ENCODE data around the gene S1PR2.
"Not testable (repeated sequence)": the region's sequence is repeated elsewhere in the genome, so short reads cannot be mapped to it uniquely, and the experiment has no call there.

Gene S1PR2

DNA sequence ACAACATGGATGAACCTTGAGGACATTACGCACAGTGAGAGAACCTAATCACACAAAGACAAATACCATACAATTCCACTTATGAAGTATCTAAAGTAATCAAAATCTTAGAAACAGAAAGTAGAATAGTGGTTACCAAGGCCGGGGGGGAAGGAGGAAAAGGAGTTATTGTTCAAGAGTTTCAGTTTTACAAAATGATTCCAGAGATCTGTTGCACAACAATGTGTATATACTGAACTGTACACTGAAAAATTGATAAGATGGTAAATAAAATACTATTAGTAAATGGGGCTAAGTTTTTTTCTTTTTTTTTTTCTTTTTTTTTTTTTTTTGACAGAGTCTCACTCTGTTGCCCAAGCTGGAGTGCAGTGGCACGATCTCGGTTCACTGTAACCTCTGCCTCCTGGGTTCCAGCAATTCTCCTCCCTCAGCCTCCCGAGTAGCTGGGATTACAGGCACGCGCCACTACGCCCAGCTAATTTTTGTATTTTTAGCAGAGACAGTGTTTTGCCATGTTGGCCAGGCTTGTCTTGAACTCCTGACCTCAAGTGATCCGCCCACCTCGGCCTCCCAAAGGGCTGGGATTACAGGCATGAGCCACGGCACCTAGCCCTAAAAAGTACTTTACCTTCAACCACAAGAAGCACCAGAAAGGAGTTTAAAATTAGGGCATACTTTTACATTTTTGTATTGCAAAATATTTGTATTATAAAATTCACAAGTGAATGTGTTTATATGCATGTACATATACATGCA, 32.1 kb downstream of the S1PR2 start:
- H3K36me3 ChIP-seq (ENCODE audit: insufficient read depth, low read length); H3K27ac ChIP-seq (ENCODE audit: low read depth, low read length); H3K9ac ChIP-seq (ENCODE audit: low read length); H3K27me3 ChIP-seq (ENCODE audit: control insufficient read depth in 1 of 2, insufficient read depth in 2 of 2, low read length in 2 of 2); H3K9me3 ChIP-seq (ENCODE audit: low read length); H3K4me3 ChIP-seq (ENCODE audit: low read depth in 1 of 2, low read length in 2 of 2); H3K4me1 ChIP-seq (ENCODE audit: insufficient read depth, low read length): not testable (repeated sequence)

DNA sequence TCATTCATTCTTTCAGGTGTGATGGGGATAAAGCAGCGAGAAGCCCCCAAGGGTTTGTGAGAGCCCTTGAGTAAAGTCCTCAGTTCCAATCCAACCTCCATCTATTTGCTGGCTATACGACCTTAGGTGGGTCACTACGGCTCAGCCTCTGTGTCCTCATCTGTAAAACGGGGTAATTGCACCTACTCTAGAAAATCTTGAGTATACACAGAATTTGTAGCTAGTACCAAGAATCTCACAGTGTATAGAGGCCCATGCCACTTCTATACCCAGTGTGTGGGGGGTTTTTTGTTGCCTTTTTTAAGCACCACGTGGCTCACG, 36.0 kb downstream of the S1PR2 start:
- Histone ChIP-seq H3K27me3 (ENCODE audit: control insufficient read depth in 1 of 2, insufficient read depth in 2 of 2, low read length in 2 of 2) (no peaks in the 10 kb centered on the region), H3K9ac (ENCODE audit: low read length) (no peak overlapping the region), H3K9me3 (ENCODE audit: low read length) (no peaks in the 10 kb centered on the region), H3K27ac (ENCODE audit: low read depth, low read length) (no peak overlapping the region), H3K4me1 (ENCODE audit: insufficient read depth, low read length) (peaks cover 13% of the 10 kb centered on the region), H3K36me3 (ENCODE audit: insufficient read depth, low read length) (no peaks in the 10 kb centered on the region), H3K4me3 (ENCODE audit: low read depth in 1 of 2, low read length in 2 of 2) (peak overlapping the region; percentile 88 to 91)

DNA sequence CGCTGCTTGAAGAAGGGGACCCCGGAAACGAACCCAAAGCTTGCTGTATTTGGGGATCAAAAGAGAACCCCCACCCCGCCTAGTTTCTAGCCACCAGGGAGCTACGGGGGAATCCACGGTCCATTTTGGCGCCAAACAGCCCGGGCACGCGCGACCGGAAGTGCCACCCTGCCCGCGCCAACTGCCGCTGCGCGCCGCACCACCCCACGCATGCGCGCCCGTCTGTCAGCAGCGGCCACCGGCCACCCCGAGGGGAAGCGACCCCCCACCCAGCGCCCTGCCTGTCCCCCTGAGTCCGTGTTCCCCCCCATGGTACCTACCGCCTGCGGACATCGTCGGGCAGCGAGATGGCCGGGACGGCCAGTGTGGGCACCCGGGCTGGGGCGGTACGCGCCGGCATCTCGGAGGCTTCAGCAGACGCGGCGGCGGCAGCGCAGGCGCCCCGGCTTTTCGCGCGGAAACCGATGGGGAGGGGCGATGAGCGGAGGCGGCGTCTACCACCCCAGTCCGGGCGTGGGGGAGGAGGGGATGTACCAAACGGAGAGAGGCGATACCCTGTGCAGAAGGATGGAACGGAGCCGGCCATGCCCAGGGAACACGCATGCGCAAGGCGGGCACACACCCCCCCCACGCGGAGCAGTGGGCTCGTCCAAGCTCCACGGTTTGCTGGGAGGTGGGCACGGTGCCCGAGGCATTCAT, 36.5 kb downstream of the S1PR2 start, which contains the start of gene DNMT1:
TSS of gene DNMT1 (minus strand) at position 454 of the 699 bp plus-strand sequence. CDS start at position 400, 54 bp downstream.
- peaks cover 13% of the 10 kb centered on the region for H3K4me1 ChIP-seq (ENCODE audit: insufficient read depth, low read length)
- peak within 1 kb of the TSS; percentile 88 to 91 for H3K4me3 ChIP-seq (ENCODE audit: low read depth in 1 of 2, low read length in 2 of 2)
- H3K27me3 ChIP-seq (ENCODE audit: control insufficient read depth in 1 of 2, insufficient read depth in 2 of 2, low read length in 2 of 2) = no peaks in the 10 kb centered on the region
- H3K27ac ChIP-seq (ENCODE audit: low read depth, low read length) = peak within 1 kb of the TSS; percentile 92
- no peaks in the 10 kb centered on the region for H3K9me3 ChIP-seq (ENCODE audit: low read length)
- peak within 1 kb of the TSS; percentile 15 for H3K9ac ChIP-seq (ENCODE audit: low read length)
- H3K36me3 ChIP-seq (ENCODE audit: insufficient read depth, low read length) = no peaks in the 10 kb centered on the region

DNA sequence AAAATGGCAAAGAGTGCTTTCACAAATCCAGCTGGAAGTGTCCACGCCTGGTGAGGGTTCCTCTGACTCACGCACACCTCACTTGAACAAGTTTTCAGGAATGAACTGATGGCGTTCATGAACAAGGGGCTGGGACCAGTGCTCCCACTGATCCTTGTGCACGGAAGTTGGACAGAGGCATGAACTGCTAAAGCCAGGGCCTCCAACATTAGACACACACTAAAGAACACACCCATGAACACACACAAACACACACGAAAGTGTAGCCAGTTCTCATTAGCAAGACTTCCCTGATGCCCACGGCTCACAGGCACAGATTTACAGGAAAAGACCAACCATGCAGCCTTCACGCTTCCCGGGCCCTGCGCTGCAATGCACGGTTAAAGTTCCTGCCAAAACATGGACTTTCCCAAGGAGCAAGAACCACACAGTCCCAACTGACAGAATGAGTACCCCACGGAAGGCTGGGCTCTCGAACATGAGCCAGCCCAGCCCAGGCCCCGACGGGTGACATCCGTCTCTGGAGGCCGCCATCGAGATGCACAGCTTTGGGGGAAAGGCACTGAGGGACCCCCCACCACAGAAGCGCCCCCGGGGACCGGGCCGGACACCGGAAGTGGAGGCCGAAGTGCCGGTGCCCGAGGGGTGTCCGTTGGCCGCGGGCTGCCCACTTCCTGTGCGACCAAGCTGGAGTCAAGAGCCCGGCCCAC, 37.2 kb downstream of the S1PR2 start:
- Histone ChIP-seq H3K4me1 (ENCODE audit: insufficient read depth, low read length) (peaks cover 13% of the 10 kb centered on the region), H3K27me3 (ENCODE audit: control insufficient read depth in 1 of 2, insufficient read depth in 2 of 2, low read length in 2 of 2) (no peaks in the 10 kb centered on the region), H3K9ac (ENCODE audit: low read length) (peak overlapping the region; percentile 15), H3K9me3 (ENCODE audit: low read length) (no peaks in the 10 kb centered on the region), H3K36me3 (ENCODE audit: insufficient read depth, low read length) (no peaks in the 10 kb centered on the region), H3K4me3 (ENCODE audit: low read depth in 1 of 2, low read length in 2 of 2) (peak overlapping the region; percentile 88 to 91), H3K27ac (ENCODE audit: low read depth, low read length) (peak overlapping the region; percentile 92)

DNA sequence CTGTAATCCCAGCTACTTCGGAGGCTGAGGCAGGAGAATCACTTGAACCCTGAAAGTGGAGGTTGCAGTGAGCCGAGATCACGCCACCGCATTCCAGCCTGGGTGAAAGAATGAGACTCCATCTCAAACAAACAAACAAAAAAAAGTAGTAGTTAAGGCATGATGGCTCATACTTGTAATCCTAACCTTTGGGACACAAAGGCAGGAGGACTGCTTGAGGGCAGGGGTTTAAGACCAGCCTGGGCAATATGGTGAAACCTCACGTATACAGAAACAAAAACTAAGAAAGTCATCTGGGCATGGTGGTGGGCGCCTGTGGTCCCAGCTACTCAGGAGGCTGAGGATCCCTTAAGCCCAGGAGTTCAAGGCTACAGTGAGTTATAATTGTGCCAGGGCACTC, 38.2 kb downstream of the S1PR2 start:
- no peaks in the 10 kb centered on the region for H3K9me3 ChIP-seq (ENCODE audit: low read length)
- no peak overlapping the region for H3K4me3 ChIP-seq (ENCODE audit: low read depth in 1 of 2, low read length in 2 of 2)
- H3K27ac ChIP-seq (ENCODE audit: low read depth, low read length) = no peak overlapping the region
- no peaks in the 10 kb centered on the region for H3K27me3 ChIP-seq (ENCODE audit: control insufficient read depth in 1 of 2, insufficient read depth in 2 of 2, low read length in 2 of 2)
- H3K36me3 ChIP-seq (ENCODE audit: insufficient read depth, low read length) = no peaks in the 10 kb centered on the region
- no peak overlapping the region for H3K9ac ChIP-seq (ENCODE audit: low read length)
- peaks cover 13% of the 10 kb centered on the region for H3K4me1 ChIP-seq (ENCODE audit: insufficient read depth, low read length)

DNA sequence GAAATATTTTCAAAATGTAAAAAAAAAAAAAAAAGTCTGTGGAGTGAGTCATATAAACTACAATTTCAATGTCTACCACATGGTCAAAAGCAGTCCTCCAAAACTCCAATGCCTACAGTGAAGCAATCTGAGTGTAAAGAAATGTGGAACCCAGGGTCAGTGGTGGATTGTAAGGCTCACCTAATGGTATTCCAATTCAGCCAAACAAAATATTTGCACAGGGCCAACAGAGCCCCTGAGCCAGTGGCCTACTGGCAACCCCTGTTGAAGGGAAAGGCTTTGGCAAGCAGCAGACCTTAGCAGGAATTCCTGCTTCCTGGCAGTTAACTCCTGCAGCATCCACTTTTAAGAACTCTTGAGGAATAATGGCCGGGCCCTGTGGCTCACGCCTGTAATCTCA, 39.8 kb downstream of the S1PR2 start:
- H3K27me3 ChIP-seq (ENCODE audit: control insufficient read depth in 1 of 2, insufficient read depth in 2 of 2, low read length in 2 of 2) = no peaks in the 10 kb centered on the region
- no peak overlapping the region for H3K9ac ChIP-seq (ENCODE audit: low read length)
- H3K9me3 ChIP-seq (ENCODE audit: low read length) = no peaks in the 10 kb centered on the region
- H3K27ac ChIP-seq (ENCODE audit: low read depth, low read length) = no peak overlapping the region
- H3K4me3 ChIP-seq (ENCODE audit: low read depth in 1 of 2, low read length in 2 of 2) = no peak overlapping the region
- peaks cover 2% of the 10 kb centered on the region for H3K36me3 ChIP-seq (ENCODE audit: insufficient read depth, low read length)
- peaks cover 13% of the 10 kb centered on the region for H3K4me1 ChIP-seq (ENCODE audit: insufficient read depth, low read length)

DNA sequence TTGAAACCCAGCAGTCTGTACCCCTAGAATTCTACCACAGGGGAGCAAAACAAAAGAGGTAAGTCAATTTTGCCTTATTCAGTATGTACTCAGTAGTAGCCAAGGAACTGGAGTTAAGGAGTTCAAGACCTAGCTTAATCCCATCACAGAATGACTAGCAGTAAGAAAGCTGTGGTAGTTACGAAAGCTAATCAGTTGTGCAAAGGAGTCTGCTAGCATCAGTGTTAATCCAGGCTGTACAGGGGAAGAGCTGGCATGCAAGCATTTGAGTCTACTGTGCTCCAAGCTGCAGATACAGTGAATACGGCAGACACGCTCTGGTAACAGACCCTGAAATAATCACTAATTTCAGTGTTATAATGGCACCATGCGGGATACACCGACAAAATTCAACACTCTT, 41.1 kb downstream of the S1PR2 start:
- no peak overlapping the region for H3K4me3 ChIP-seq (ENCODE audit: low read depth in 1 of 2, low read length in 2 of 2)
- peaks cover 9% of the 10 kb centered on the region for H3K4me1 ChIP-seq (ENCODE audit: insufficient read depth, low read length)
- no peak overlapping the region for H3K27ac ChIP-seq (ENCODE audit: low read depth, low read length)
- no peak overlapping the region for H3K9ac ChIP-seq (ENCODE audit: low read length)
- no peaks in the 10 kb centered on the region for H3K9me3 ChIP-seq (ENCODE audit: low read length)
- peaks cover 8% of the 10 kb centered on the region for H3K36me3 ChIP-seq (ENCODE audit: insufficient read depth, low read length)
- H3K27me3 ChIP-seq (ENCODE audit: control insufficient read depth in 1 of 2, insufficient read depth in 2 of 2, low read length in 2 of 2) = no peaks in the 10 kb centered on the region

DNA sequence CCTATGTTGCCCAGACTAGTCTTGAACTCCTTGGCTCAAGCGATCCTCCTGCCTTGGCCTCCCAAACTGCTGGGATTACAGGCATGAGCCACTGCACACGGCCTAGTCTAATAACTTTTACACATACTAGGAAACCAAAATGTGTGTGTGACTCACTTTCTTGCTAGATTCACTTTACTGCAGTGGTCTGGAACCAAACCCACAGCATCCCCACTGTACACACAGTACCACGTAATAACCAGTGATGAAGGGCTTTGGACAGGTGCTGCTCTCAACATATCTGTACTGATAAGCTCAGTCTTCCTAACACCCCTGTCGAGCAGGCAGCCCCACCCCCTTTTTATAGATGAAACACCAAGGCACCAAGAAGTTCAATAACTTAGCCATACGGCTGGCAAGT, 41.5 kb downstream of the S1PR2 start:
- peaks cover 9% of the 10 kb centered on the region for H3K4me1 ChIP-seq (ENCODE audit: insufficient read depth, low read length)
- H3K9ac ChIP-seq (ENCODE audit: low read length) = no peak overlapping the region
- H3K36me3 ChIP-seq (ENCODE audit: insufficient read depth, low read length) = peaks cover 8% of the 10 kb centered on the region
- no peak overlapping the region for H3K27ac ChIP-seq (ENCODE audit: low read depth, low read length)
- H3K4me3 ChIP-seq (ENCODE audit: low read depth in 1 of 2, low read length in 2 of 2) = no peak overlapping the region
- H3K9me3 ChIP-seq (ENCODE audit: low read length) = no peaks in the 10 kb centered on the region
- H3K27me3 ChIP-seq (ENCODE audit: control insufficient read depth in 1 of 2, insufficient read depth in 2 of 2, low read length in 2 of 2) = no peaks in the 10 kb centered on the region

DNA sequence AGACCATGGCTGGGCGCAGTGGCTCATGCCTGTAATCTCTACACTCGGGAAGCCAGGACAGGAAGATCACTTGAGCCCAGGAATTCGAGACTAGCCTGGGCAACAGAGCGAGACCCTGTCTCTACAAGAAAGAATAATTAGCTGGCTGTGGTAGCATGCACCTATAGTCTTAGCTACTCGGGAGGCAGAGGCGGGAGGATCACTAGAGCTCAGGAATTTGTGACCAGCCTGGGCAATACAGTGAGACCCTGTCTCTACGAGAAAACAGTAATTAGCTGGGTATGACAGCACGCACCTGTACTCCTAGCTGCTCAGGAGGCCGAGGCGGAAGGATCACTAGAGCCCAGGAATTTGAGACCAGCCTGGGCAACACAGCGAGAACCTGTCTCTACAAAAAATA, 43.8 kb downstream of the S1PR2 start:
- Histone ChIP-seq H3K4me3 (ENCODE audit: low read depth in 1 of 2, low read length in 2 of 2) (no peak overlapping the region), H3K27ac (ENCODE audit: low read depth, low read length) (no peak overlapping the region), H3K9me3 (ENCODE audit: low read length) (no peaks in the 10 kb centered on the region), H3K4me1 (ENCODE audit: insufficient read depth, low read length) (no peaks in the 10 kb centered on the region), H3K9ac (ENCODE audit: low read length) (no peak overlapping the region), H3K27me3 (ENCODE audit: control insufficient read depth in 1 of 2, insufficient read depth in 2 of 2, low read length in 2 of 2) (no peaks in the 10 kb centered on the region), H3K36me3 (ENCODE audit: insufficient read depth, low read length) (peaks cover 8% of the 10 kb centered on the region)

DNA sequence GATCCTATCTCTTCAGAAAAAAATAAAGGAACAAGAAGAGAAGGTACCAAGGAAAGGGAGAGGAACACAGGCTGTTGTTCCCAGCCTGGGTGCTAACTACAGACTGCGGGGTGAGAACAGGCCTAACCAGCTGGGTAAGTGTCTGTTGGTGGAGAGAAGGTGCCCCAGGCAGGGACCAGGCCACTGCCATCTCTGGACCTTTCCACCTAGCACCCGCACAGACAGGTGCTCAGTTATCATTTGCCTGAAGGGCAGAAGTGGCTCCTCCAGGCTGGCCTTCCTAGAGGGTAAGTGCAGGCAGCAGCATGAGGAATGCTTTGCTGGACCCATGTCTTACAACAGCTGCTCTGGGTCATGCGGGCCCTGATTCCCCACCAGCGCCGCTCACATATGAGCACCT, 46.5 kb downstream of the S1PR2 start:
- H3K4me3 ChIP-seq (ENCODE audit: low read depth in 1 of 2, low read length in 2 of 2) = no peak overlapping the region
- no peak overlapping the region for H3K27ac ChIP-seq (ENCODE audit: low read depth, low read length)
- H3K9ac ChIP-seq (ENCODE audit: low read length) = no peak overlapping the region
- H3K27me3 ChIP-seq (ENCODE audit: control insufficient read depth in 1 of 2, insufficient read depth in 2 of 2, low read length in 2 of 2) = no peaks in the 10 kb centered on the region
- H3K36me3 ChIP-seq (ENCODE audit: insufficient read depth, low read length) = peaks cover 21% of the 10 kb centered on the region
- H3K4me1 ChIP-seq (ENCODE audit: insufficient read depth, low read length) = no peaks in the 10 kb centered on the region
- no peaks in the 10 kb centered on the region for H3K9me3 ChIP-seq (ENCODE audit: low read length)

DNA sequence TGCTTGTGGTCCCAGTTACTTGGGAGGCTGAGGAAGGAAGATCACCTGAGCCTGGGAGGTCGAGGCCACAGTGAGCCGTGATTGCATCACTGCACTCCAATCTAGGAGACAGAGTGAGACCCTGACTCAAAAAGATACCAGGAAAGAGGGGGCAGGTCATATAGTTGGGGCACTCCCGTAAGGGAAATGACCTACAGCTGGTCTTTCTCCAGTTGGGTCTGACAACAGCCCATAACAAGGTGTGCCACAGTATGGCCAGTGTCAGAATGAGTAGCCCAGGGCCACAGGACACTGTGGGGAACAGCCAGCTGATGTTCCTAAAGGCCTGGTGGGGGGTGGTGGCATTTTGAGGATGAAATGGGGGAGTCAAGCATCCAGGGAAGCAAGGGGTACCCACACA, 47.2 kb downstream of the S1PR2 start:
- Histone ChIP-seq H3K9me3 (ENCODE audit: low read length) (no peaks in the 10 kb centered on the region), H3K4me1 (ENCODE audit: insufficient read depth, low read length) (no peaks in the 10 kb centered on the region), H3K36me3 (ENCODE audit: insufficient read depth, low read length) (peaks cover 28% of the 10 kb centered on the region), H3K4me3 (ENCODE audit: low read depth in 1 of 2, low read length in 2 of 2) (no peak overlapping the region), H3K27ac (ENCODE audit: low read depth, low read length) (no peak overlapping the region), H3K9ac (ENCODE audit: low read length) (no peak overlapping the region), H3K27me3 (ENCODE audit: control insufficient read depth in 1 of 2, insufficient read depth in 2 of 2, low read length in 2 of 2) (no peaks in the 10 kb centered on the region)

All from muscle layer of colon (tissue), 2 donors.